GM19238 (cell line): ENCODE measurements around the gene CUBN.
"Not testable (repeated sequence)": the region's sequence is repeated elsewhere in the genome, so short reads cannot be mapped to it uniquely, and the experiment has no call there.

ENCODE experiments used
- DNase-seq: peaks from one replicate; pipeline ENCODE4 v3.0.0; 2011; ENCODE audit warnings: low spot score; ENCODE audit not compliant: insufficient read length

CUBN gene

DNA sequence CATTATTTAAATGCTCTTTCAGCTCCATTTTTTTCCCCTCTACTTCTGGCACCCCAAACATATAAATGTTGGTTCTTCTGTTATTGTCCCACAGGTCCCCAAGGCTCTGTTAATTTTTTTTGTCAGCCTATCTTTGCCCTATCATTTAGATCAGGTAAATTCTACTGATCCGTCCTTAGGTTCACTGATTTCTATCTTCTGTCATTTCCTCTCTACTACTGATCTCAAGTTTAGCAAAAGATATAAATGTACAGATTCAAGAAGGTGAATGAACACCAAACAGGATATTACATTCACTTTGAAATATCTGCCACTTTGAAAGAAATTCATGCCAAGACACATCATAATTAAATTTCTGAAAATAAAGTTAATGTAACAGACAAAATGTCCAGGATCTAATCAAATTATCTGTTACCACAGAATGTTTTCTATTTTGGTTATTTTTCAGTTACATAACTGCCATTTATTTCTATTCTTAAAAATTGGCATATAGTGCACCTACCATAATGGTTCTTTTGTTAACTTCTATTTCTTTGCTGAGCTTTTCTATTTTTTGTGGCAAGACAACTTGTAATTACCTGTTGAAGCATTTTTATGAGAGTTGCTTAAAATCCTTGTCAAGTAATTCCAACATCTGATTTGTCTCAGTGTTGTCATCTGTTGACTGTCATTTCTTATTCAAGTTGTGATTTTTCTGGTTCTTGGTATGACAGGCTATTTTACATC lies 12.1 kb upstream of the CUBN start:
- DNase-seq: no peak

DNA sequence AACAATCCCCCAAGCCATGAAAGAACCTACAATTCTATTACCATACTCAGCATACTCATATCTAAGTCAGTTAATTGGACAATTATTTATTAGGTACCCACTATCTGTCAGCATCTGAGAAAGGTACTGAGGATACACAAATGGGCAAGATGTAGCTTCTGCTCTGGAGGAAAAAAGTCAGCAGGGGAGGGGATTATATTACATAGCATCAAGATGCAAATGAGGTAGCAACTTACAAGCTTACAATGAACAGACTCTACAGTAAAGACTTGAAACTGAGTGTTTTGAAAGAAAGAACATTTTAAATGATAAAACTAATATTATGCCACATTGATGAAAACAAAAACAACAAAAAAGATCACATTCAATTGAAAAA lies 10.8 kb upstream of the CUBN start:
- DNase-seq: no peak

DNA sequence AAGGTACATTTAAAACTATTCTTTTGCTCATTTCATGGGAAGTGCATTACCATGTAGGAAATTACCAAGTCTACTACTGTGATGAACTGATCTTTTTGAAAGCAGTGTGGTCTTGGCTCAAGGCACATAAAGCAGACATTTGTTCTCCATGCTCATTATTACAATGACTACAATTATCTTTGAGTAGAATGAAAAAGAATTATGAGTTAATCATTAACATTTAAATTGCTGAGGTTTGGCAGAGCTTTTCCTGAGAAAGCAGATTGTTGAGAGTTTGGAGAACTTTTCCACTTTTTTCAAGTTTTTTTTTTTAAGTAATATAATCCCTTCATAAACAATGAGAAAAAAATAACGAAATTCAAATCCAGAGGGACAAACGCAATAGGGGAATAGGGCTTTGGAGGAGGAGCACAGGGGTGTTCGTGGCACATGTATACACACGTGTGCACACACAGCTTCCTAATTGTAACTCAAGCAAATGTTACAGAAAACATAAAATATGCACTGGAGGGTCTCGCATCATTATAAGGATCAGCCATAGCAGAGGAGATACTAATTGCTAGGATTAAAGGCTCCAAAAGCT lies 8.9 kb upstream of the CUBN start:
- no peak for DNase-seq

DNA sequence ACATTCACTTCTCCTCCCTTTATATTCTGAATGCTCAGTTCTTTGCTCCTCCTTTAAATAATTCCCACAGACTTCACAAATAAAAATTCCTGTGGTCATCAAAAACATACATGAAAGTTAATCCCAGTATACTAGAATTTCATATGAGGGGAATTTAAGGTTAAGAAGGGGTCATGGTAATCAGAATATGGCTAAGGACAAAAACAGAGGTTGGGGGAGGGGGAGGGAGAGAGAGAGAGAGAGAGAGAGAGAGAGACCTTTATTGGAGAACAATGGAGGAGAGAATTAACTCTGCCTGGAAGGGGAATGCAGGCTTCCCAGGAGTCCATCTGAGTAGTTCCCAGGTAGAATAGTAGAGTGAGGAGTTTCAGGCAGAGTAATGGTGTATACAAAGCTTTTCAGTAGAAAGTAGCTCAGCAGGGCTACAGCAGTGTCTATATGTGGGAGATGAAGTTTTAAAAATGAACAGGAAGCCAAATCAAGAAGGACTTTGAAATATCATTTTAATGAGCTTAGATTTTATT lies 5.2 kb upstream of the CUBN start:
- no peak for DNase-seq

DNA sequence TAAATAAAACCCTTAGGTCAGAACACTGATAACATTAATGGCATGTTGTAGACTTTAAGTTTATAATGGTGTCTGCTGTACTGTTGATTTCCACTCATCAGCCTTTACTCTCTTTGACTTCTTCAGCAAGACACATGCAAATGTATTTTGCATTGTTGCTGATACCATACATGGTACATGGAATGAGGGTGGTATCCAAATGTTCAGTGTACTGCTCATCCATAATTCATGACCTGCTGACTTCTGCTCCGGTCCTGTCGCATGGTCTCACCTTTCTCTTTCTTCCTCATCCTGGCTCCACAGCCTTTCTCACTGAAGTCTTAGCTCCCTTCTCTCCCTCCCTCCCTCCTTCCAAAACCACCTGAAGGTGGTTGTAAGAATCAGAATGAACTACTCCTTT lies 4.7 kb upstream of the CUBN start:
- DNase-seq: no peak

DNA sequence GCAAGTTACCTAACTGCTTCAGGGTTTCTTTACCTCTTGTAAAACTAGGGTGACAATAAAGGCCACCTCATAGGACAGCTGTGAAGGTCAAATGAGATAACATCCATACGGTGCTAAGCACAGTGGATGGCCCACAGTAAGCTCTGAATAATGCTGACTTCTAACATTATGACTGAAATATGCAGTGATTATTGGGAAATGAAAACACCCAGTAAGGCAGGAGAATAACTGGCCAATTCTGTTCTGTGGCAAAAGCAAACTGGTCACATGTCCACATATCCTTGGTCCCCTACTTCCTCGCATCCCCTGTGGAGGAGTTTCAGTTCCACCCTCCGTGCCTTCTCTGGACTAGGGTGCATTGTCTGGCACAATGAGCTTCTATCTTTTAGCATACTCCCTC lies 1.4 kb downstream of the CUBN start:
- no peak for DNase-seq

DNA sequence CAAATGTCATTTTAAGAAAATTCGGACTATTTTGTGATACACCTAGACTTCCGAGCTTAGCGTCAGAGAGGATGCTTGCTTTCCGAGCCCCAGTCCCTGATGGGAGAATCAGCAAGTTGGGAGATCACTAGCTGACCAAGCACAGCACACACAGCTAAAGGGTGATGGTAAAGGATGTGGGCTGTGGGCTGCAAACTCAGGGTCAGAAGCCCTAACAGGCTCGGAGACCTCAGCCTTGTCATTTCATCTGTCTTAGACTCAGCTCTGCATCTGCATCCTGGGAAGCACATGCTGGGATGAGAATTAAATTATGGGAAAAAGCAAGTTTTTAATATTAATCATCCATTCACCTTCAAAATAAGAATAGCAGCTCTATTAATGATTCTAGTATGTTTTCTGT lies 3.3 kb downstream of the CUBN start:
- DNase-seq: no peak

DNA sequence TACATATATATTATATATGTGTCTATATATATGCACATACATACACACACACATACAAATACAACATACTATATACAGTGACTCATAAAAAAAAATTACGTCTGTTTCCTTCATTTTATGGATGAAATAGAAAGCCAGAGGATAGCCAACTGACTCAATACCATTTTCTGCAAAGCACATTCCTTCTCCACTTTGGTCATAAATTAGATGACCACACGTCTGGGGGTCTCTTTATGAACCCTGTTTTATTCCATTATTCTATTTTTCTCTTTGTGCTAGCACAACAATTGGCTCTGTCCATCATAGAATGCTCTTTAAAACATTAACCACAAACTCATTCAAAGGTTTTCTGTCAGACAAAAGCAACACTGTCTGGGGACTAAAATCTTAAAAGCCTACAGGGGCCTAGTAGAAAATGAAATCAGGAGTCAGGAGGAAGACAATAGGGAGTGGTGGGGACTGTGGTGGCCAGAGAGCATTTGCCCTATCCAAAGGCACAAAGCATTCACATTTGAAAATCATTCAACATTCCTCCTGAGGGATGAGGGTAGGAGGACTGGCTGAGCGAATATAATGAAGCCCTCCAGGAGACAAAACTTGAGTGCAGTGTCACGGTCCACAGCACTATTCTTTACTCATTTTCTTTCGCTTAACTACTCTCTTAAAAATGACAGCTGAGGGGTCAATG lies 4.3 kb downstream of the CUBN start:
- no peak for DNase-seq

DNA sequence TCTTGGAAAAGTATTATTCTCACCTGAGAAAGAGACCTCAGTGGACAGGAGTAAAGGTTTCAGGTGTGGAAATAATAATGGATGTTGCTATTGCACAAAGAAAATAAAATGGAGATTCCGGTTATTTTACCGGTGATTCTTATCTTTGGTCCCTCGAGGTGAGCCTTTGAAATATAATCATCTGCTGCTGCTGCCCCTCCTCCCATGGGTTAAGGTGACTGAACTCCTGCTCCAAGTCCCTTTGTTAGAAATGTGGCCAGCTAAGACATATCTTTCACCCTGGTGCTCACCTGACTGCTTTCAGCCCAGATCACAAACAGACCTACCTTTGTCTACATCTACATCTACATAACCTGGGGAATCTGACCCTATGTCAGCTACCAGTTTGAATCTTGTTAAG lies 5.7 kb downstream of the CUBN start:
- no peak for DNase-seq

DNA sequence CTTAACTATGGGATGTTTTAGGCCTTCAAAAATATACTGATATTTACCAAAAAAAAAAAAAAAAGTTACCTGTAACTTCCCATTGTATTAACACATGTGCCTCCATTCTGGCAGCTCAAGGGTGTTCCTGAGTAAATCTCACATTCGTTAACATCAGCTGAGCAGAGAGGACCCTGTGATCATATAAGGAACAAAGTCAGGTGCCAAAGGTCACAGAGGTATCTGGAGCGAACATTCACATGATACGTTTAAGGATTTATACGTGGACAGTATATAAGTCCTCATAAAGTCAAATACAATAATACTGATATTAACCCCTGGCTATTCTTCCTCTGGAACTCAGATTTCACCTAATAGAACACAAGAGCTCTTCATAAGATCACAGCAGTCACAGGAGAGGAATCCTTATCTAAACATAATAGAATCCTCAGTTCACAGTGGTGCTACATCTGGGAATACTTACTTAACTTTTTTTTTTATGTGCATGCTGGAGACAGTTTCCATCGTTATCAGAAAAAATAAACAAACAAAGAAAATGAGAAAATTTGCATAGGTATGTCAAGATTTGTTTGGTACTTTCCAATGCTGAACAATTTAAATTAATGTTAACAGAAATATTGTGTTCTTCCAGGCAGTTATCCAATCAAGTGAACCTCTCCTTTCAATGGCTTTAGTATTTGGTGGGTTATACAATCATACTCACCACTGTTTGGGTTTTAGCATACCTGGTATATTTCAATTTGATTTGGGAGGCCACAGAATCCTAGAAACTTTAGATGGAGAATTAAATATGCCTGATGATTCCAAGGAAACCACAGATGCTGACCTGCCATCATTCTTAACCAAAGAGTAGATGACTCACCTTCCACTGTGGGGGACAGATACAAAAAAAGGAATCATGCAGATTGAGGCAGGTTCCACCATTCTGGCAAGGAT lies 6.6 kb downstream of the CUBN start:
- no peak for DNase-seq

DNA sequence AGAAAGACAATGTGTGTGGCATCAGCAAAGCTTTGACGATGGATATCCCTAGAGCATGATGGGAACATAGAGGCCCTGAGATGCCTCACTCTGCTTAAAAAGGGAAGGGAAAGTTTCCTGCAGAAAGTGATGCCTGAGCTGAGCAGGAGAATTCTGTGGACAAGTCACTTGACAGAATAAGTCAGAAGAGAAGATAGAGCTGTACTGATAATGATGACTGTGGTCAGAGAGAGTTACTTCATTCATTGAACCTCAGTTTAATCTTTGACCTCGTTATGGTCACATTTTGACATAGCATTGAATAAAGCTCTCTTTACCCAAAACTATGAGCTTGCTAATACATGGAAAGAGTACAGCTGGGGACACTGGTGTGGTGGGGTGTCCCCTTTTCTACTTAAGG lies 7.6 kb downstream of the CUBN start:
- no peak for DNase-seq

DNA sequence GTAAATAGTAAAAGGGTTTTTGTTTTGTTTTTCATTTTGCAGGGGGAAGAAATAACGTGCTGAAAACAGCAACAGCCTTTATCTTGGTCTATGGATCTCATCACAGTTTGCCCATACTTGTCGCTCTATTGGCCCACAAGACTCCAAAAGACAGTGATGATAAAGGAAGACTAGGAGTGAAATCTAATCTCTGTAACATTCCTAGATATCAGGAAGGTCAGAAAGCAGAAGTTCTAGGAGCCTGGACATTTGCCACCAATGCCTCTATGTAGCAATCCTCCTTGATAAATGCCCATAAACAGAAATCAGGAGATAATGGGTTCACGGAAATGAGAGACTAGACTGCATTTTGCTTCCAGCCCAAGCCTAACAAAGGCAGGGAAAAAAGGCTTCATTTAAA lies 8.9 kb downstream of the CUBN start:
- no peak for DNase-seq

DNA sequence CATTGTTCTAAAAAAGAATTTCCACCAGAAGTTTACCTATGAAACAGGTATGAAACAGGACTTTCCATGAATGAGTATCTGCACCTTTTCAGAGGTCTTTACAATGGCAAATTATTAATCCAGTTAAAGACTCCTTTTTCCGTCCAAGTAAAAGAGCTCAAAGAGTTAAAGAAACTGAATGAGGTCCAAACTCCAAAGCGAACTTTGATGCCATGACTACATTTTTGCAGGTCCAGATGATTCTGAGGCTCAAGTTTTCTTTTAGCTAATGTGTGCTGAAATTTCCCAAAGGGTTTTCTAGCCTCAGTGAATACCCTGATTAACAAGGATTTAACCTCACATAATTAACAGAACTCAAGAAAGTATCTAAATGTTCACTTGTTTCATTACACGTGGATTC lies 9.8 kb downstream of the CUBN start:
- DNase-seq: no peak

DNA sequence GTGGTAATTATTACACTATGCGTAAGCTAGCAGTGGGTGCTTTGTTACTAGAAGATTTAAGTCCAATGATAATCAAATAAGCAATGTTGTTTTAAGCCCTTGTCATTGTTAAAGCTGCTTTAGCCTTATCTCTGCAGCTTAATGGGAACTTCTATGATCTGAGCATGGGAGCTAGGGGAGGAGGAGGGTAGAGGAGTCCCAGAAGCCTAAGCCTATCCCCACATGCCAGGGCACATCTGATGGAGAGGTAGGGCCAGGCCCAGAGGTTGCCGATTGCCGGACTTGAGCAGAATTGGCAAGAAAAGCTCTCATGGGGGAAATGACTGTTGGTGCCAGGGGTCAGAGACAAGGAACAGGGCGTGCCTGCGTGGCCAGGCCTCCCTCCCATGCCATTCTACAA lies 13.4 kb downstream of the CUBN start:
- no peak for DNase-seq

DNA sequence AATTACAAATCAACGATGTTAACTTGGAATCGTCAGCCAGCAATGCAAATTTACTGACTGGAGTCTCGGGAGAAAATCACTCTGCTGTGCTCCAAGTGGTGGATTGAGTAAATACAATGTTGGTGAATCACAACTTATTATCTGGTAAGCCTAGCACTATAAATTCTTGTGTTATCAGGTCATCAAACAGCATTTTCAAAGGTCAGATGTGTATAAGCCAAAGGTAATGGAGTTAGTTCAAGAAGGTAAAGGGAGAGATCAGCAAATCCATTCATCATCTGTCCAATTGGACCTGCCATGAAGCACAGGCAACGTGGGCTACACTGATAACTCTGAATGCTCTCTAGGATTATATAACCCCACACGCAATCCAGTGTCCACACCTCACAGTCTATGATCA lies 13.9 kb downstream of the CUBN start:
- DNase-seq: no peak

DNA sequence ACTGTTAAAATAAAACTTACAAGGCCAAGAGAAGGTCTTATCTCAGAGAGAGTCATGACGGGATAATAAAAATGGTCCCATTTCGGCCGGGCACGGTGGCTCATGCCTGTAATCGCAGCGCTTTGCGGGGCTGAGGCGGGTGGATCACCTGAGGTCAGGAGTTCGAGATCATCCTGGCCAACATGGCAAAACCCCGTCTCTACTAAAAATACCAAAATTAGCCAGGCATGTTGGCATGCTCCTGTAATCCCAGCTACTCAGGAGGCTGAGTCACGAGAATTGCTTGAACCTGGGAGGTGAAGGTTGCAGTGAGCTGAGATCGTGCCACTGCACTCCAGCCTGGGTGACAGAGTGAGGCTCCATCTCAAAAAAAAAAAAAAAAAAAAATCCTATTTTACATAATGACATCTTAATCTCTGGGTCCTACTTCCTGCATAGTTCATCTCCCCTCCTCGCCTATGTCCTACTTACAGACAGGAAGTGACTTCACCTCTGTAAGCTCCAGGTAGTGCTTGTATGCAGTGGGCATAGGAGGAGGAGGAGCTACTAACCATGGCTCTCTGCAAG lies 14.7 kb downstream of the CUBN start:
- not testable (repeated sequence) for DNase-seq

DNA sequence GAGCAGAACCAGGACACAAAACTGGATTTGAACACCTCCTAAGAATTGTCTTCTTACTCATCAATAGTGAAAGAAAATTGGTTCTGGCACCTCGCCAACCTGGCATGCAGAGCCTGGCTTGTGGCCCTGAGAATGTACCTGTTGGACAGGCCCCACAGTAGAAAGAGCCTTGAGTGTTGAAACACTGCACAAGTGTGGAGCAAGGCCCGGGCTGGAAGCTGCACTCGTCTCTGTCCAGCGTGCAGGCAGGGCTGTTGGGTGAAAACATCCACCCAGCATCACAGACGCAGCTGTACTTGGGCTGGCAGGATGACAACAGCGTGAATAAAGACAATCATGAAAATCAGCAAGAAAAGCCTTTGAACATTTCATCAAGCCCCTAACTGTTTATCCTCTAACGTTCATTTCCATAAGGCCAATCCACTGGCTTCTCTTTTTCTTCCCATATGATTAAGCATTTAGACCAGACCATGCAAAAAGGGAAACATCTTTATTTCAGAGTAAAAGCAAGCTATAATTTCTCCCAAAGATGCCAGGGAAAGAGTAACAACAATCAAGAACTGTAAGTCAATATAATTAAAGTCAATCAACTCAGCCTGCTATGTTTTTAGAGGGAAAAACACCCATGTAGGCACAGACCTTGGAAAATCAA lies 15.6 kb downstream of the CUBN start:
- no peak for DNase-seq

DNA sequence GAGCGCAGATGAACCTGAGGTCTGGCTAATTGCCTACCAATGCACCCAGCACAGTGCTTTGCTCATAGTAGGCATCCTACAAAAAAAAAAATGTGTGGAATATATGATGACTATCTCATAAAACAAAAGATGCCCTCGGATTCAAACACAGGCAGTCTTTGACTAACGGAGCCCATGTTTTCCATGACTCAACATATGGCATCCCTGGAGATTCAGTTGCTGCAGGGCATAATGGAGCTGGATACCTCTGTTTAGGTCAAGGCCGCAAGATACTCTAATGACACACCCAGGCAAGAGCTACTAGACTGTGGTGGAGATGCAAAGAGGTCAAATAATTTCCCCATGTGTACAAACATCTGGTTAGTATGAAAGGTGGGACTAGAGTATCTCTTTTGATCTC lies 16.3 kb downstream of the CUBN start:
- no peak for DNase-seq

DNA sequence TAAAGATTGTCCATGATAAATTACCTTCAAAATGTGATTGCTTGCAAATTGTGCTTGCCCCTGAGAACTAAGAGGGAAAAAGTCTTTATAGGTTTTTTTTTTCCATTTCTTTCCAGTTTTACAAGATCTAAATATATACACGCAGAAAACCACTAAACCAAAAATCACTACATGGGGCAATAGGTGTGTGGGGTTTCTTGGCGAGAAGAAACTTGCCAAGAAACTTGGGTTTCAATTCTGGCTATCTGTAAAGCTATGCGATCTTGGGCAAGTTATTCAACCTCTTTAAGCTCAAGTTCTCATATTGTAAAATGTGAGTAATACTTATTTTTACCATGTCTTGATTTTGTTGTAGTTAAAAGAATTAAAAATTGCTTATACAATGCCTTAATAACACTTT lies 17.0 kb downstream of the CUBN start:
- DNase-seq: no peak

DNA sequence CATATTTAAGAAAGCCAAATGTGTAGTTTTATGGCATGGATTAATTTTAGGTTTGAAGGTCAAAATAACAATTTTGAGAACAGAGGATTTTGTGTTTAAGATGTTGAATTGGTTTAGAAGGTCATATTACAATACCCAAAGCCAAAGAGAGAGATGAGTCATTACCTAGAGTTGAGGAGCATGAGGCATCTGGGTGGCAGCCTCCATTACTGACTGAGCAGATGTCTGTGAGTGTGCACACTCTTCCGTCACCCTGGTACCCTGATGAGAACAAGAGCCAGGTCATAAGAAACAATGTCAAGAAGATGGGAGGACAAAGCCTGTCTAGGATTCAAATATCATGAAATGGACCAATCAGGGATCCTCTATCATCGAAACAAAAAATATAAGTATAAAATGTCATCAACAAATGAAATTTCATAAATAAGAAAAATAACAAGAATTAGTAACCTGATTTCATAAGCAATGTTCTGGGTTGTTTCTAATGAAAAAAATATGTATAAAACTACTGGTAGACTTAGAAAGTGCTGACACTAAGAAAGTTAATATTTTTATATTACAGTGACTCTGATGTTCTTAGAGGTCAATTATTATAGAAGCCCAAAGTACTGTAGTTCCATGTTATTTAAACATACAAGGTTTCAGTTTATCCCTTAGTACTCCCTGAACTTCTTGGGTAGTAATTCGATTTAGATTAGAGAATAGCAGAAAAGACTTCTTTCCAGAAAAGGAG lies 20.0 kb downstream of the CUBN start:
- no peak for DNase-seq
